CD4-positive, alpha-beta T cell treated with Interleukin-6 for 4 hours (primary cell): Measurements from ENCODE around the gene PSMB10.
"Not testable (repeated sequence)": the region's sequence is repeated elsewhere in the genome, so short reads cannot be mapped to it uniquely, and the experiment has no call there.

Experiments used
- DNase-seq: peaks from one replicate; pipeline ENCODE4 v3.0.0-alpha.2; 2020; ENCODE audit warnings: mixed read lengths

PSMB10 gene

GRCh38 chr16:67924140-67924906, 12.3 kb downstream of the PSMB10 start:
- no peak for DNase-seq

- no peak for DNase-seq
Observed at GRCh38 chr16:67923414-67924116, 13.1 kb downstream of the PSMB10 start.

- DNase-seq: no peak
Observed at GRCh38 chr16:67922740-67923139, 13.9 kb downstream of the PSMB10 start.

- no peak for DNase-seq
Observed at GRCh38 chr16:67922221-67922620, 14.4 kb downstream of the PSMB10 start.

GRCh38 chr16:67919622-67920221, 16.9 kb downstream of the PSMB10 start:
- no peak for DNase-seq

- peak; percentile 42 for DNase-seq
Observed at GRCh38 chr16:67917852-67918236, 18.8 kb downstream of the PSMB10 start.

GRCh38 chr16:67917140-67917851, 19.4 kb downstream of the PSMB10 start:
- no peak for DNase-seq

GRCh38 chr16:67915831-67916723, 20.6 kb downstream of the PSMB10 start:
- DNase-seq: no peak

GRCh38 chr16:67915496-67915769, 21.2 kb downstream of the PSMB10 start:
- DNase-seq: not testable (repeated sequence)

GRCh38 chr16:67914758-67915495, 21.7 kb downstream of the PSMB10 start:
- DNase-seq: no peak

- DNase-seq: no peak
Observed at GRCh38 chr16:67910158-67910557, 26.5 kb downstream of the PSMB10 start.

GRCh38 chr16:67909056-67909742, 27.5 kb downstream of the PSMB10 start:
- DNase-seq: no peak

GRCh38 chr16:67907397-67908180, 29.1 kb downstream of the PSMB10 start:
- DNase-seq: no peak

GRCh38 chr16:67902831-67903230, 33.8 kb downstream of the PSMB10 start:
- no peak for DNase-seq

- no peak for DNase-seq
Observed at GRCh38 chr16:67901734-67902133, 34.9 kb downstream of the PSMB10 start.

- no peak for DNase-seq
Observed at GRCh38 chr16:67897231-67897630, 39.4 kb downstream of the PSMB10 start.

- no peak for DNase-seq
Observed at GRCh38 chr16:67893743-67894399, 42.8 kb downstream of the PSMB10 start.

- DNase-seq: peak; percentile 98
Observed at GRCh38 chr16:67892899-67893742, 43.5 kb downstream of the PSMB10 start, which contains the start of gene PSKH1. Gene PSKH1, plus strand, starts transcription at chr16:67893254. Its CDS starts 15,496 bp downstream, at chr16:67908750.

- no peak for DNase-seq
Observed at GRCh38 chr16:67892375-67892774, 44.3 kb downstream of the PSMB10 start.
